ENCODE results near the gene GREB1.

The GREB1 gene

DNA sequence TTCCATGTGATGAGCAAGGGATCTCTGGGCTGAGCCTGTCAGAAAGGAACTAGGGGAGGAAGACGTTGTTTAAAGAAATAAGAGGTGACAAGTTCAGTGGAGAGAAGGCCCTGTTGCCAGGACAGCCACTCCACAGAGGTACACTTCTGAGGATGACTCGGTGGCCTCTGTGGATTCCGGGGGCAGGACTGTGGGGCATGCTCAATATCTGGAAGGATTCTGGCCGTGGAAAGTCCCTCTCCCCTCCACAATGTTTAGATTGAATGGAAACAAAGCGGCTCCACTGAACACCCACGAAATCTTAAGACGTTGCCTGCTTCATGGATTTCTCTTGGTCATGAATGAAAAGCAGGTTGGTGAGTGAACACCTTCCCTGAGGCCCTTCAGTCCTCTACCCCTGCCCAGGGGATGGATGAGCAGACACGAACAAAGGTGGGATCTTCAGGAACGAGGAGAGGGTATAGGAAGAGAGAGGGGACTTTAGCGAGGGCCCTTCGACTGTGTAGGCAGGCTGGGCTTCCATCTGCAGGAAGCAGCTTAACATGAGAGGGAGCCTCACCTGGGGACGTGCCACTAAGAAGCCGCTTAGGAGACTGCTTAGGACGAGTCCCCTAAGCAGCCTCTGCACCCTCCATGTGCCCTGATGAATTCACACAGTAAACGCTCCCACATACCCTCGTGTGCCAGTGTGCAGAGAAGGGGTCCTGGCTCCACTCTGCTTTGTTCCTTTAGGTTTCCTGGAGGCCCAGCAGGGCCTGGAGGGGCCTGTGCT, 134.2 kb downstream of the GREB1 start:
- Histone ChIP-seq H3K36me3 (replicated peaks; ENCODE audit: low read depth, low read length) (no peaks in the 10 kb centered on the region), H3K4me2 (ENCODE audit: low read length) (no peak overlapping the region), H3K27me3 (ENCODE audit: low read depth, low read length) (no peaks in the 10 kb centered on the region), H3K9ac (ENCODE audit: low read length) (no peak overlapping the region), H4K20me1 (ENCODE audit: insufficient read depth, low read length) (no peaks in the 10 kb centered on the region), H3K4me3 (ENCODE audit: low read length) (no peak overlapping the region), H3K4me1 (ENCODE audit: low read length) (peaks cover 9% of the 10 kb centered on the region), H3K79me2 (ENCODE audit: low read length) (no peaks in the 10 kb centered on the region), H2AFZ (ENCODE audit: low read depth, low read length) (no peak overlapping the region), H3K27ac (ENCODE audit: low read length) (no peak overlapping the region), H3K9me3 (ENCODE audit: insufficient read depth, low read length) (no peaks in the 10 kb centered on the region)
- TF ChIP-seq CTCF (IDR thresholded peaks at IDR 0.05; ENCODE audit: low read depth, low read length) (no peak), EZH2phosphoT487 (IDR thresholded peaks at IDR 0.05; ENCODE audit: low read depth) (no peak)

DNA sequence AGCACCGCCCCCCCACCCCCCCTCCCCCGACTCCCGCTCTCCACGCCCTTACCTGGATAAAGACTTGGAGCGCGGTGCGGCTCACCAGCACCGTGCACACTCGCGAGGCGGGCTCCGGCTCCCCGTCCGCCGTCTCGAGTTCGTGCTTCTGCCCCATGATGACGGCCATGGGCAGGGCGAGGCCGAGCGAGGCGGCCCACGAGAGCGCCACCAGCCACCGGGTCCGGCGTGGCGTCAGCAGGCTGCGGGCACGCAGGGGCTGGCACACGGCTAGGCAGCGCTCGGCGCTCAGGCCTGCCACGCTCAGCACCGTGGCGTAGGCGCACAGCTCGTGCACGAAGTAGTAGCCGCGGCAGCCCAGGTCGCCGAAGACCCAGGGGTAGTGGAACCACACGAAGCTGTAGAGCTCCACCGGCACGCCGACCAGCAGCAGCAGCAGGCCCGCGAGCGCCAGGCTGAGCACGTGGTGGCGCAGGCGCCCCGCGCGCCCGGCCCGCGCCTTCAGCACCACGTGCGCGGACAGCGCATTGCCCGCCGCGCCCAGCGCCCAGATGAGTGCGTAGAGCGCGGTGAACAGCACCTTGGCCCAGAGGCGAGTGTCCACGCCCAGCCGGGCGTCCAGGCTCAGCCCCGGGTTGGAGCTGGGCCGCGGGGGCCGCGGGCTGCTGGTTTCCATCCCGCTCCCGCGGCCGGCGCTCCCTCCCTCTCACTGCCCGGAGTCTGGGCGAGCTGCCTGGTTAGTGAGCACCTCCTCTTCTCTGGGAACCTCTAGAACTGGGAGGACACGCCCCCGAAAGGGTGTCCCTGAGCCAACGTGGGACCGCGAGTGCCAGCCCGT, 135.8 kb downstream of the GREB1 start, which contains the start of gene NTSR2:
Gene NTSR2 (minus strand): TSS at position 742 of the 838 bp plus-strand sequence. CDS start 66 bp downstream, at position 676.
- H3K9me3 ChIP-seq (ENCODE audit: insufficient read depth, low read length) = no peaks in the 10 kb centered on the region
- no peaks in the 10 kb centered on the region for H3K79me2 ChIP-seq (ENCODE audit: low read length)
- no peak within 1 kb of the TSS for H3K4me3 ChIP-seq (ENCODE audit: low read length)
- TF ChIP-seq EZH2phosphoT487 (IDR thresholded peaks at IDR 0.05; ENCODE audit: low read depth) (no peak), CTCF (IDR thresholded peaks at IDR 0.05; ENCODE audit: low read depth, low read length) (no peak)
- no peaks in the 10 kb centered on the region for H3K36me3 ChIP-seq (replicated peaks; ENCODE audit: low read depth, low read length)
- H3K27me3 ChIP-seq (ENCODE audit: low read depth, low read length) = no peaks in the 10 kb centered on the region
- no peak within 1 kb of the TSS for H3K27ac ChIP-seq (ENCODE audit: low read length)
- H3K4me1 ChIP-seq (ENCODE audit: low read length) = peaks cover 16% of the 10 kb centered on the region
- H3K4me2 ChIP-seq (ENCODE audit: low read length) = no peak within 1 kb of the TSS
- H4K20me1 ChIP-seq (ENCODE audit: insufficient read depth, low read length) = no peaks in the 10 kb centered on the region
- no peak within 1 kb of the TSS for H2AFZ ChIP-seq (ENCODE audit: low read depth, low read length)
- no peak within 1 kb of the TSS for H3K9ac ChIP-seq (ENCODE audit: low read length)

- H3K9me3 ChIP-seq (ENCODE audit: insufficient read depth, low read length) = no peaks in the 10 kb centered on the region
- peak overlapping the region; percentile 37 for H3K4me2 ChIP-seq (ENCODE audit: low read length)
- no peaks in the 10 kb centered on the region for H3K79me2 ChIP-seq (ENCODE audit: low read length)
These were observed 138.6 kb downstream of the GREB1 start for GRCh38 chr2:11672407-11672806.

More at GRCh38 chr2:11672407-11672806, 138.6 kb downstream of the GREB1 start:
- no peak overlapping the region for H3K27ac ChIP-seq (ENCODE audit: low read length)
- TF ChIP-seq EZH2phosphoT487 (IDR thresholded peaks at IDR 0.05; ENCODE audit: low read depth) (no peak), CTCF (IDR thresholded peaks at IDR 0.05; ENCODE audit: low read depth, low read length) (no peak)
- no peak overlapping the region for H3K4me3 ChIP-seq (ENCODE audit: low read length)
- H2AFZ ChIP-seq (ENCODE audit: low read depth, low read length) = no peak overlapping the region
- H3K4me1 ChIP-seq (ENCODE audit: low read length) = peaks cover 16% of the 10 kb centered on the region
- peaks cover 24% of the 10 kb centered on the region; the same call in 1 of the 2 replicates for H3K27me3 ChIP-seq (ENCODE audit: low read depth, low read length)
- no peaks in the 10 kb centered on the region for H4K20me1 ChIP-seq (ENCODE audit: insufficient read depth, low read length)
- H3K9ac ChIP-seq (ENCODE audit: low read length) = no peak overlapping the region
- H3K36me3 ChIP-seq (replicated peaks; ENCODE audit: low read depth, low read length) = no peaks in the 10 kb centered on the region

Measured in OCI-LY3 (cell line).